Neutrophil (primary cell): ENCODE data around the gene NPAS3.

Experiments
- H3K27ac ChIP-seq: fragments of 200-600 bp; sonication (generic); 2 replicates; pipeline ENCODE4 v1.5.1; 2016; ENCODE audit warnings: mild to moderate bottlenecking, moderate library complexity
- H3K27me3 ChIP-seq: fragments of 200-600 bp; sonication (generic); 2 replicates; pipeline ENCODE4 v1.6.0; 2016; ENCODE audit warnings: mild to moderate bottlenecking
- H3K36me3 ChIP-seq: fragments of 200-600 bp; sonication (generic); 2 replicates; pipeline ENCODE4 v1.5.1; 2017
- H3K4me1 ChIP-seq, 2 experiments: fragments of 200-600 bp in 1 of 2; sonication (generic) in 1 of 2; 1 replicate in 1 of 2; 2 replicates in 1 of 2; pipeline versions ENCODE4 v1.5.1 to v1.6.1; 2013 to 2016; ENCODE audit warnings: low read depth in 1 of 2, low read length in 1 of 2, mild to moderate bottlenecking in 1 of 2, moderate library complexity in 1 of 2; ENCODE audit not compliant: control insufficient read depth in 1 of 2, insufficient read depth in 1 of 2
- H3K4me3 ChIP-seq, 2 experiments: fragments of 200-600 bp in 1 of 2; sonication (generic) in 1 of 2; 1 replicate in 1 of 2; 2 replicates in 1 of 2; pipeline ENCODE4 v1.5.1; 2013 to 2016; ENCODE audit warnings: low read depth in 1 of 2, low read length in 1 of 2, mild to moderate bottlenecking in 1 of 2, moderate library complexity in 1 of 2
- H3K9me3 ChIP-seq: fragments of 200-600 bp; sonication (generic); 2 replicates; pipeline ENCODE4 v1.5.1; 2016
- CTCF ChIP-seq: fragments of 200-600 bp; sonication (generic); IDR thresholded peaks from 2 replicates; pipeline ENCODE4 v1.5.1; 2016; ENCODE audit warnings: antibody characterized with exemption

The NPAS3 gene

DNA sequence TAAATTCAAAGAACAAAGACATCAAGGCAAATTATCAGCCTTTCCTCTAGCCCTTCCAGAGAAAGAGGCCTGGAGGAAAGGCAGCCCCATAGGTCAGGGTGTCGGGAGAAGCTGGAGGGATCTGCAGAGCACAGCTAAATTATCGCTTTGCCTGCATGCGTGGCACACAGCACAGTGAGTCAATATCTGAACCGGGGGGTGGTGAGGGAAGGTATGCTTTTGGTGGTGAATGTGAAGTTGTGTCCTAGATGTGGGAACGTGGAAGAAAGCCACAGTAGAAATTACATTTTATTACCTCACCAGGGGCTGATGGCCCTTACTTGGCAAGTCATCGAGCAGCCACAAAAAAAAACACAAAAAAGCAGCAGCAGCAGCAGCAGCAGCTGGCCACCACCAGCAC is 769.0 kb downstream of the NPAS3 start:
- H3K9me3 ChIP-seq: no peaks in the 10 kb centered on the region
- no peak for TF ChIP-seq CTCF
- no peaks in the 10 kb centered on the region for H3K36me3 ChIP-seq
- H3K4me1 ChIP-seq: no peaks in the 10 kb centered on the region
- no peaks in the 10 kb centered on the region for H3K27me3 ChIP-seq
- H3K27ac ChIP-seq: no peak overlapping the region
- no peak overlapping the region for H3K4me3 ChIP-seq

DNA sequence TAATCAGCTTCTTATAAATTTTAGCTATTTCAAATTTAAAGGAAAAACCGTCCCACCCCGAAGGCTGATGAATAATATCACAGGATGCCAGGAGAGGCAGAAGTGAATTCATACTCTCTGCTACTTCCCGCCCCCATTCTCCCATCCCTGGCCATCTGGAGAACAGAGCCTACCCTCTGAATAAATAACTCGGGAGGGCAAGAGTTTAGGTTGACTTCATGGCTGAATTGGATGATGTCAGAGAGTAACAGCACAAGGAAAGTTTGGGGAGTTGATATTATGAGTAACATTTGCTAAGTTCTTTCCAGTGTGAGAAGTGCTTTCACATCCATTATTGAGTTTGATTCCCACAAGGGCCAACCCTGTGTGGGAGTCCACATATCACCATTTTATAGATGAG is 770.6 kb downstream of the NPAS3 start:
- H3K4me1 ChIP-seq: no peaks in the 10 kb centered on the region
- no peaks in the 10 kb centered on the region for H3K36me3 ChIP-seq
- no peak overlapping the region for H3K4me3 ChIP-seq
- H3K9me3 ChIP-seq: no peaks in the 10 kb centered on the region
- H3K27me3 ChIP-seq: no peaks in the 10 kb centered on the region
- no peak overlapping the region for H3K27ac ChIP-seq
- TF ChIP-seq CTCF: no peak

DNA sequence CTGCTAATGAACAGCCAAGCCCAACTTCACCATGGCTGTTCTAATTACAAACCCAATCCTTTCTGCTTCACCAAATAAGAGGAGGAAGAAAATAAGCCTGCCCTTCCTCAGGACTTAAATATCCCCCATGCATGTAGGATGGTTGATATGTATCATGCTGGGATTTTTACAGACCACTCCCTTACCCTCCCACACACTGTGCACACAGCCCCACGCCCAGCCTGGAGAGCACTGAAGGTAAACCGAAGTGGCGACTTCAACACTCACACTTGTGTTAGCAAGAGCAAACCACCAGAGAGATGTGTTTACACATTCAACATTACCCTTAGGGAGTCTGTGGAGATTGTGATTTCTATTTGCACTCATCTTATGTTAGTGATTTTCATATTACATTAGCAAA is 771.0 kb downstream of the NPAS3 start:
- Histone ChIP-seq H3K9me3 (no peaks in the 10 kb centered on the region), H3K4me3 (no peak overlapping the region), H3K27ac (no peak overlapping the region), H3K4me1 (no peaks in the 10 kb centered on the region), H3K36me3 (no peaks in the 10 kb centered on the region), H3K27me3 (no peaks in the 10 kb centered on the region)
- TF ChIP-seq CTCF: no peak

GRCh38 chr14:33710273-33710672 is 771.6 kb downstream of the NPAS3 start:
- Histone ChIP-seq H3K4me1 (no peaks in the 10 kb centered on the region), H3K27me3 (no peaks in the 10 kb centered on the region), H3K27ac (no peak overlapping the region), H3K9me3 (no peaks in the 10 kb centered on the region), H3K36me3 (no peaks in the 10 kb centered on the region), H3K4me3 (no peak overlapping the region)
- no peak for TF ChIP-seq CTCF

GRCh38 chr14:33711194-33711593 is 772.5 kb downstream of the NPAS3 start:
- TF ChIP-seq CTCF: no peak
- H3K9me3 ChIP-seq: no peaks in the 10 kb centered on the region
- H3K36me3 ChIP-seq: no peaks in the 10 kb centered on the region
- H3K4me1 ChIP-seq: no peaks in the 10 kb centered on the region
- H3K4me3 ChIP-seq: no peak overlapping the region
- H3K27me3 ChIP-seq: no peaks in the 10 kb centered on the region
- H3K27ac ChIP-seq: no peak overlapping the region

DNA sequence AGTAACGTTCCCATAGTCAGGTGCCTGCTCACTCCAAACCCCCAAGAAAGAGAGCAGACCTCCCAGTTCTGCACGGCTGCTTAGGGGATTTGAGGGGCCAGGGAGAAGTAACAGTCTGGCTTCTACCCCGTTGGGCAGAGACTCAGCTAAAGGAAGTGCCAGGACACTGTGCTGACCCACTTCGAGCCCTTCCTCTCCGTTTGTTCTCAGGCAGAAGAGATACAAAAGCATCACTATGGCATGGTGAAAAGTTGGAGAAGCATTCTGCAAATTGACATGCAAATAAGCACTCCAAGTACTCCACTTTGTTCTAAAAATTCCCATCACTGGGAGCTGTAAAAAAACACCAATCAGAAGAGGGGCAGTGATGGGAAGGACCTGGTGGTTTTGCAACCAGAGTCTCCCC is 773.1 kb downstream of the NPAS3 start:
- H3K36me3 ChIP-seq: no peaks in the 10 kb centered on the region
- H3K27me3 ChIP-seq: no peaks in the 10 kb centered on the region
- H3K27ac ChIP-seq: no peak overlapping the region
- H3K9me3 ChIP-seq: no peaks in the 10 kb centered on the region
- no peak for TF ChIP-seq CTCF
- no peaks in the 10 kb centered on the region for H3K4me1 ChIP-seq
- H3K4me3 ChIP-seq: no peak overlapping the region
